ENCODE measurements around the gene URAD. TPM values are rescaled to one million over a fixed set of nuclear protein-coding genes. Genes with fewer than 3 reads are reported as not detected.

The URAD gene
- total RNA-seq, 1 donor from 2014 or later, result not detected

DNA sequence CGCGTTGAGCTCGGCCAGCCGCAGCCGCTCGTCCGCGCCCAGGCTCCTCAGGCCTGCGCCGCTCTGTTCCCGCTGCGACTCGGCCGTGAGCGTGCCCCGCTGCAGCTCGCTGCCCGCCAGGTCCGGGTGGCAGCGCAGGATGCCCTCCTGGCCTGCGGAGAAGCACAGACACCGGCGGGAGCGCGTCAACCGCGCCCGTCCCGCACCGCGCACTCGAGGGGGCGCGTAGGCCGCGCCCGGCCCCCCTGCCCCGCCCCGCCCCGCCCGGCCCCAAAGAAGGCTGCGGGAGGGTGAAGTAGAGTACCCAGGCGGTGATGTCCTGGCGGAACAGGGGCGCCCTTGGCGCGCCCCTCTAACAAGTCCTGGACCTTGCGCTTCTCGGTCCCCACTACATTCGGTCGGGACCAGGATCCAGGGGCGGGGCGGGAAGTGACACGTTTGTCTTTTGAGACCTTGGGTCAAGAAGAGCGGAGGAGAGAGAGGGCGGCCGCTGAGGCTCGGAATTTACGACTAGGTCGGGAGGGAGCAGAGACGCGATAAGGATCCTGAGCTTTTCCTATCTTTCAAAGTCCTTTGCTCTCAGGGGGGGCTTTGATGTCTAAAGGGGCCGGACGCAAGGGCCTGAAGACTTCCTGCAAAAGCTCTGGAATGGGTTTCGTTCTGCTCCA is 10.1 kb downstream of the URAD start:
- no peak overlapping the region for H3K27ac Mint-ChIP-seq (ENCODE audit: unreplicated experiment)
- H3K36me3 Mint-ChIP-seq (ENCODE audit: unreplicated experiment), result no peaks in the 10 kb centered on the region
- H3K9me3 Mint-ChIP-seq (ENCODE audit: unreplicated experiment), result no peaks in the 10 kb centered on the region
- peaks cover 89% of the 10 kb centered on the region for H3K27me3 Mint-ChIP-seq (ENCODE audit: unreplicated experiment)
- no peak for TF ChIP-seq CTCF (IDR thresholded peaks at IDR 0.05)
- no peak overlapping the region for H3K4me3 Mint-ChIP-seq (ENCODE audit: unreplicated experiment)
- no peak for DNase-seq (ENCODE audit: extremely low spot score, unreplicated experiment)
- peaks cover 16% of the 10 kb centered on the region for H3K4me1 Mint-ChIP-seq (ENCODE audit: unreplicated experiment)

DNA sequence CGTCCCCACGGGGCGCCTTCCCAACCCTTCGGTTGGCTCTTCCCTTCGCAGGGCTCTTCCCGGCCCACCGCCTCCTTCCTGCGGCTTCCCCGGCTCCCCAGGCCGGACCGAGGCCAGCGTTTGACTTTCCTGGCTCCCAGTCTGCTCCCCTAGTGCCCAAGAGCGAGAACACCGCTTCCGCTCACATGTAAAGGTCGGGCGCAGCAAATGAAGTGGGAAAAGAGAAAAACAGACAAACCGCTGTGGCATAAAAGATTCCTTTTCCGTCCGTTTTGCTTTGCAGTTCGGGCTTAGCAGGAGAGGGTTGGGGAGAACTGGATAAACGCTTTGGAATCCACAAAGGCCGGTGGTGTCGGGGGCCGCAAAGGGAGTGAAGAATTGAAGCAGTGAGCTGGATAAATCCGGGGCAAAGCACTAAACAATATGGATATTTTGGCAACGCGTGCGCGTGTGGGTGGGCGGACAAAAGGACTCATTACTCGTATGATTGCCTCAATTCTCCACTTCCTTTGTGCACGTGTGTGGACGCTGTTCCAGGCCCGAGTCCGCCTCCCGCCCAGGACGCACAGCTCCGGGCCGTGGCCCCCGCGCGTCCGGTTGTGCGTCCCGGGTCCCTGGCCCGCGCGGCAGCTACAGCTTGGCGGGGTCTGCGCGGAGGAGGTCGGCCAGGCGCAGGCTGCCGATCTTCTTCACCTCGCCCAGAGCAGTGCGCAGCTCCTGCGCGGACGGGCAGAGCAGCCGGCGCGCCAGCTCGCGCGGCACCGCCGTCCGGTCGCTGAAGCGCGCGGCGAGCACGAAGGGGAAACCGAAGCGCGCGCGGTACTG is 10.8 kb downstream of the URAD start:
- no peaks in the 10 kb centered on the region for H3K36me3 Mint-ChIP-seq (ENCODE audit: unreplicated experiment)
- no peak overlapping the region for H3K27ac Mint-ChIP-seq (ENCODE audit: unreplicated experiment)
- H3K4me1 Mint-ChIP-seq (ENCODE audit: unreplicated experiment), result peaks cover 16% of the 10 kb centered on the region
- no peak overlapping the region for H3K4me3 Mint-ChIP-seq (ENCODE audit: unreplicated experiment)
- no peak for TF ChIP-seq CTCF (IDR thresholded peaks at IDR 0.05)
- peaks cover 88% of the 10 kb centered on the region for H3K27me3 Mint-ChIP-seq (ENCODE audit: unreplicated experiment)
- H3K9me3 Mint-ChIP-seq (ENCODE audit: unreplicated experiment), result no peaks in the 10 kb centered on the region
- no peak for DNase-seq (ENCODE audit: extremely low spot score, unreplicated experiment)

- no peaks in the 10 kb centered on the region for H3K36me3 Mint-ChIP-seq (ENCODE audit: unreplicated experiment)
- no peak overlapping the region for H3K4me3 Mint-ChIP-seq (ENCODE audit: unreplicated experiment)
- DNase-seq (ENCODE audit: extremely low spot score, unreplicated experiment), result peak; percentile 70
- no peaks in the 10 kb centered on the region for H3K9me3 Mint-ChIP-seq (ENCODE audit: unreplicated experiment)
- H3K27ac Mint-ChIP-seq (ENCODE audit: unreplicated experiment), result no peak overlapping the region
- H3K4me1 Mint-ChIP-seq (ENCODE audit: unreplicated experiment), result peaks cover 16% of the 10 kb centered on the region
- H3K27me3 Mint-ChIP-seq (ENCODE audit: unreplicated experiment), result peaks cover 86% of the 10 kb centered on the region
- no peak for TF ChIP-seq CTCF (IDR thresholded peaks at IDR 0.05)
Measured at GRCh38 chr13:27976362-27977091, 12.0 kb downstream of the URAD start.

DNA sequence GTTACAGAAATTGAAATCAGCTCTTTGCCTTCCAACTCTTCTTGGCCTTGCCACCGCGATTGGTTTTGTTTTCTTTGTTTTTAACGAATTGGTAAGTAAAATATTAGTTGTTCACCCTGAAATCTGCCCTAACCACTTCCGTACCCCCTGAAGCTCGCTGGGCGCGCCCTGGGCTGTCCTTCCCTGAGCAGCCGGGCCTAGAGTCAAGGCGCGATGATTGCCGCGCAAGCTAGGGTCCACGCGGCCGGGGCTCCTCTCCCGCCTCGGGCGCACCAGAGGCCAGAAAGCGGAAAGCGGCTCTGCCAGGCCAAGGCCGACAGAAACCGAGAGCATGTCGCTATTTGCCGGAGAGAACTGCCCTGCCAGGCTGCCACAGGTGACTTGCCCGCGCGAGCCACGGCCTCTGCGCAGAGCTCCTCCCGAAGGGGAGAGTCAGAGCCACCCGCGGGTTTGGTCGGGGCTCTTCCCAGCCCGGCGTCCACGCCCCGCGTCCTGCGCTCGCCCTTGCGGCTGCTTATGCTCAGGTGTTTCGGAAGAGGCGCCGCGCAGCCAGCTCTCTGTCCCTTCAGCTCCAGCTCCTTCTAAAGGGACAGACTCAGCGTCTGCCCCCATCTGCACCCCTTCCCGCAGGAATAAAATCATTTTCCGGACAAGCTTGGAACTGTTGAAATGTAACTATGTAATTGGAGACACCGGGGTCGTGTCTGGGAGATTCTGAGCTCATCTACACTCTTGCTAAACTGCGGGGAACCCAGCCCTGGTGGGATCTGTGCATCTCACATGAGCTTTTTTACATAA is 12.7 kb downstream of the URAD start:
- no peak overlapping the region for H3K27ac Mint-ChIP-seq (ENCODE audit: unreplicated experiment)
- DNase-seq (ENCODE audit: extremely low spot score, unreplicated experiment), result peak; percentile 75
- no peaks in the 10 kb centered on the region for H3K9me3 Mint-ChIP-seq (ENCODE audit: unreplicated experiment)
- no peak for TF ChIP-seq CTCF (IDR thresholded peaks at IDR 0.05)
- no peak overlapping the region for H3K4me3 Mint-ChIP-seq (ENCODE audit: unreplicated experiment)
- peaks cover 86% of the 10 kb centered on the region for H3K27me3 Mint-ChIP-seq (ENCODE audit: unreplicated experiment)
- no peaks in the 10 kb centered on the region for H3K36me3 Mint-ChIP-seq (ENCODE audit: unreplicated experiment)
- peaks cover 16% of the 10 kb centered on the region for H3K4me1 Mint-ChIP-seq (ENCODE audit: unreplicated experiment)

All from osteocyte (in vitro differentiated cells).